PFSK-1 (cell line): Measurements from ENCODE around the gene MRPL1. TPM values are rescaled to one million over a fixed set of nuclear protein-coding genes. Genes with fewer than 3 reads are reported as not detected.

Experiments
- FOXP2 ChIP-seq: optimal IDR thresholded peaks from 2 replicates; pipeline ENCODE3; 2011; ENCODE audit warnings: borderline replicate concordance, control low read depth, inconsistent platforms; ENCODE audit not compliant: insufficient read depth; ENCODE audit errors: extremely low read length, extremely low read depth
- POLR2AphosphoS5 ChIP-seq: IDR thresholded peaks from 2 replicates; pipeline ENCODE4 v1.6.1; 2012; ENCODE audit warnings: low read depth, mild to moderate bottlenecking, control low read depth, low read length, moderate library complexity
- SIN3A ChIP-seq: IDR thresholded peaks from 2 replicates; pipeline ENCODE4 v1.6.1; 2012; ENCODE audit warnings: mild to moderate bottlenecking, low read length, moderate library complexity, borderline replicate concordance; ENCODE audit not compliant: insufficient read depth
- TAF1 ChIP-seq: IDR thresholded peaks from 2 replicates; pipeline ENCODE4 v1.6.1; 2012; ENCODE audit warnings: low read length, control low read depth, borderline replicate concordance; ENCODE audit not compliant: insufficient read depth
- polyA plus RNA-seq: library from polyadenylated mRNA; unstranded; fragments of >200 nt; gene quantifications from one replicate; pipeline ENCODE4 v1.2.1, GENCODE V29; 2012; ENCODE audit warnings: low read depth, missing spikeins; ENCODE audit not compliant: insufficient read length
- TF ChIP-seq, protein P1 (sequence below), 2 experiments: IDR thresholded peaks; 2 replicates each; pipeline versions ENCODE4 v1.6.1 to v1.8.0; 2011 to 2012; ENCODE audit warnings: low read depth in 2 of 2, low read length in 2 of 2, control low read depth in 1 of 2, inconsistent platforms in 1 of 2, mild to moderate bottlenecking in 1 of 2, moderate library complexity in 1 of 2; ENCODE audit not compliant: insufficient read depth in 1 of 2

Gene MRPL1
- polyA plus RNA-seq: 13.1 TPM

DNA sequence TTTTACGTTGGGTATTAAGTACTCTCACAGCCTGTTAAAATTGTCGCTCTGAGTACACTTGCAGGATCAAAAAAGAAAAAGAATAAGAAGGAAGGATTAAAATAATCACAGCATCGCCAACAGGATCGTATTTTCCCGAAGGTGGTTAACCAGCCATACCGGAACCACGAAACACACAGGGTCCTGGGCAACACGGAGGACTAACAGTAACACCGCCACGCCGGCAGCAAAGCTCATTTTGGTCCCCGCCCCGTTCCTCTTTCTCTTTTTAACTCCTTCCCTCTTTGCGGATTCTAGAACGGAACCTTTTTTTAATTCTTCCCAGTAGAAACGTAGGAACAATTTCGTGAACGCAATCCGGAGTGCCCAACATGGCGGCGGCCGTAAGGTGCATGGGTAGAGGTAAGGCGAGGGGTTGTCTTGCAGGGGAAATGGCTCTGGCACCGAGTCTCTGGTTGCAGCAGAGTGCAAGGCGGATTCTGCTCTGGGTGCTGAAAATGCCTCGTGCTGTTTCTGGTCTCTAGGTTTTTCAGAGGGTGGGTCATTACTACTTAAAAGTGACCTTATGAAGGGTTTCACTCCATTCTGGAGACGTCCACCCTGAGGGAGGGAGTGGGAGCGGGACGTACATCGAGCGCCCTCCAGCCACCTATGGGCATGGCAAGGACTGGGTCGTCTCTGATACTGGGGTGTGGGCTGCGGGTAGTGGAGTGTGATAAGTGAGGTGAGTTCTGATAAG, at the start of gene MRPL1:
MRPL1 (plus strand) TSS at position 353 of the 739 bp plus-strand sequence; CDS start at position 372, 19 bp downstream.
- TF ChIP-seq TAF1: peak; percentile 100
- TF ChIP-seq, protein P1, sequence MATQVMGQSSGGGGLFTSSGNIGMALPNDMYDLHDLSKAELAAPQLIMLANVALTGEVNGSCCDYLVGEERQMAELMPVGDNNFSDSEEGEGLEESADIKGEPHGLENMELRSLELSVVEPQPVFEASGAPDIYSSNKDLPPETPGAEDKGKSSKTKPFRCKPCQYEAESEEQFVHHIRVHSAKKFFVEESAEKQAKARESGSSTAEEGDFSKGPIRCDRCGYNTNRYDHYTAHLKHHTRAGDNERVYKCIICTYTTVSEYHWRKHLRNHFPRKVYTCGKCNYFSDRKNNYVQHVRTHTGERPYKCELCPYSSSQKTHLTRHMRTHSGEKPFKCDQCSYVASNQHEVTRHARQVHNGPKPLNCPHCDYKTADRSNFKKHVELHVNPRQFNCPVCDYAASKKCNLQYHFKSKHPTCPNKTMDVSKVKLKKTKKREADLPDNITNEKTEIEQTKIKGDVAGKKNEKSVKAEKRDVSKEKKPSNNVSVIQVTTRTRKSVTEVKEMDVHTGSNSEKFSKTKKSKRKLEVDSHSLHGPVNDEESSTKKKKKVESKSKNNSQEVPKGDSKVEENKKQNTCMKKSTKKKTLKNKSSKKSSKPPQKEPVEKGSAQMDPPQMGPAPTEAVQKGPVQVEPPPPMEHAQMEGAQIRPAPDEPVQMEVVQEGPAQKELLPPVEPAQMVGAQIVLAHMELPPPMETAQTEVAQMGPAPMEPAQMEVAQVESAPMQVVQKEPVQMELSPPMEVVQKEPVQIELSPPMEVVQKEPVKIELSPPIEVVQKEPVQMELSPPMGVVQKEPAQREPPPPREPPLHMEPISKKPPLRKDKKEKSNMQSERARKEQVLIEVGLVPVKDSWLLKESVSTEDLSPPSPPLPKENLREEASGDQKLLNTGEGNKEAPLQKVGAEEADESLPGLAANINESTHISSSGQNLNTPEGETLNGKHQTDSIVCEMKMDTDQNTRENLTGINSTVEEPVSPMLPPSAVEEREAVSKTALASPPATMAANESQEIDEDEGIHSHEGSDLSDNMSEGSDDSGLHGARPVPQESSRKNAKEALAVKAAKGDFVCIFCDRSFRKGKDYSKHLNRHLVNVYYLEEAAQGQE (IDR thresholded peaks at IDR 0.05; ENCODE audit: insufficient read depth in 1 of 2, low read depth in 2 of 2, low read length in 2 of 2): peak in 1 of 2 experiments; percentile 66; a peak in 1 of 4 replicates
- peak; percentile 98 for TF ChIP-seq SIN3A
- peak; percentile 55 for TF ChIP-seq FOXP2
- no peak; the same call in none of the 2 replicates for TF ChIP-seq POLR2AphosphoS5

DNA sequence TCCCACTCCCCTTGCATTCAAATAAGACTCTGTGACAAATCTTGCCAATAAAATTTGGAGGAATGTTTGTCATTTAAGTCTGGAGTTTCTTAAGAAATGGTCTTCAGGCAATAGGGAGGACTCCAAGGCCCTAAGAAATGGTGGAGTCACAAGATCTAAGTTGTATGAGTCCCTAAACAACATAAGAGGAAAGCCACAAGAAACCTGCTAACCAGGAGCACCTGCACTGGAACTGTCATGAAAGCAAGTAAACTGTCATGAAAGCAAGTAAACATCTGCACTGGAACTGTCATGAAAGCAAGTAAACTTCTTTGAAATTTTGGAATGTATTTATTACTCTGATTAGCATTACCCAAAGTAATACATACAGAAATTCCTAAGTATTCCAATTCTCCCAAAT, 47.0 kb upstream of the MRPL1 start:
- no peak for TF ChIP-seq FOXP2
- TF ChIP-seq SIN3A: no peak
- no peak for TF ChIP-seq POLR2AphosphoS5
- no peak for TF ChIP-seq TAF1
- TF ChIP-seq, protein P1 (IDR thresholded peaks at IDR 0.05; ENCODE audit: insufficient read depth in 1 of 2, low read depth in 2 of 2, low read length in 2 of 2): no peak

DNA sequence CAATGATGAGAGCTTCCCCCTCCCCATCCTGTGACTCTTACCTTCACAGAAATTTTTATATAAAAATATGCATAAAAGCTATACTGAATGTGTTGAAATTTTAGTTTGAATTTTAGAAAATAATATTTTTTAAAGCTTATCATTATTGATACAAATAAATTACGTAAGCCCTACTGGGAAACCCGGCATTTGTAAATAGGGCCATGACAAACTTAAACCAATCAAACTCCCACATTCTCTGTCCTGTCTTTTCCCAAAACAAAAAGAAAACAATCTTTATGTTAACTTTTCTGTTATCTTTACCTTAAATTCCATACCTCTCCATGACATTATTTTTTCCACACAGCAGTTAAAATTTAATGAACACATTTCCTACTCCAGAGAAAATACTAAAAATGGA, 46.1 kb upstream of the MRPL1 start:
- TF ChIP-seq SIN3A (no peak), TAF1 (no peak), FOXP2 (no peak), POLR2AphosphoS5 (no peak)
- TF ChIP-seq, protein P1 (IDR thresholded peaks at IDR 0.05; ENCODE audit: insufficient read depth in 1 of 2, low read depth in 2 of 2, low read length in 2 of 2): no peak

DNA sequence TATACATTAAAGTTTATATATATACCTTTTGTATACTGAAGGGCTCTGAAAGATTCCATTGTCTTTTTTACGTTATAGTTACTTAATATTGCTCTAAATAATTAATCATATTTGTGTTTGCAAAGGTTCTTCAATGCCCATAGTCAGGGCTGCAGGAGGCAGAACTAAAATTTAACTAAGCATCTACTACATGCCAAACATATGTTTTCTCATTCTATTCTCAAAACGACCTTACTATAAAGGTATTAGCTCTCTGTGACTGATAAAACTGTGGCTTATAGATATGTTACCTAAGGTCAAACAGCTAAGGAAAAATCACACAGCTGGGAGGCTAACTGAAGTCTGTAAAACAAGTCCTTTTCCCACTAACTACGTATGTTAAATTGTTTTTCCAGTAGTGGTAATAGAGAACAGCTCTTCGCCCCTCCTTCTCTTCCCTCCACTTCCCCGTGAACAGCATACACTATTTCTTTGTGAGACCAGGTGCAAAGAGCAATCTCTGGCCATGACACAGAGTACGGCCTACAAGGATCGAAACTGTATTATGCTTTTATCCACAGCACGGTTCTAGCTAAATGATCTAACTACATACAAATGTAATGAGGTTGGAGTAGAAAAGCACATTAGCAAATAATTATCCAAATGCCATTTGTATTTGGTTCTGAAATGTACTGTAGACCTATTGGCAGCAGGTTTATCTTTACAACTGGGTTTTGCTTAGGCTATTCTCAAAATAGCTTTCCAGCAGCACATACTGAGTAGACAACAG, 45.1 kb upstream of the MRPL1 start:
- TF ChIP-seq POLR2AphosphoS5: no peak
- no peak for TF ChIP-seq FOXP2

DNA sequence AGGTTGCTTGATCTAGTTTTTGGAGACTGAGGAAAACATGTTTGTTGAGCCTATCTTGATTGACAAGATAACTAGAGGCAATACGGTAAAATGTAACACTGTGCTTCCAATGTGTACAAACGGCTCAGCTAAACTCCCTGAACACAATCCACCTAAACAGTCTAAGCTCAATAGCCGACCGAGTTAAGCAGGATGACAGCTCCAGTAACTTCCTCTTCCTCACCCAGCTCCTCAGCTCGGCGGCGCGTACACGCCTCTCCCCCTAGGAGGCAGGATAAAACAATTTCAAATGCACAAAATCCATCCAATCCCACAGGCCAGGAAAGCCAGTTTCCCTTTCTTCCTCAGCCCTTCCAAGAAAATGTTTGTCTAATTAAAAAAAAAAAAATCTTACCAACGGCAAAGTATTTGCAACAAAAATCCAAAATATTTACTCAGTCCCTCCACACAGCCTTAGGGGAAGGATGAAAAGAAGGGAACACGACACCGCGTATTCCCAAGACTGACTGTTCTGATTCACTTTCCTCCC, 44.5 kb upstream of the MRPL1 start:
- TF ChIP-seq, protein P1 (IDR thresholded peaks at IDR 0.05; ENCODE audit: insufficient read depth in 1 of 2, low read depth in 2 of 2, low read length in 2 of 2): no peak
- TF ChIP-seq FOXP2 (no peak), SIN3A (peak; percentile 16; the same call in 1 of the 2 replicates), TAF1 (no peak), POLR2AphosphoS5 (no peak)
